VCaP (cell line): ENCODE results near the gene AADACL4.
"Not testable (repeated sequence)": the region's sequence is repeated elsewhere in the genome, so short reads cannot be mapped to it uniquely, and the experiment has no call there.

ENCODE experiments used
- H3K27ac ChIP-seq: fragments of 450-650 bp; 2 replicates; pipeline ENCODE4 v1.5.1; 2017
- TF ChIP-seq, protein P1 (sequence below): fragments of 450-650 bp; conservative IDR thresholded peaks from 2 replicates; pipeline ENCODE4 v1.5.1; 2017; ENCODE audit warnings: mild to moderate bottlenecking, moderate library complexity

Gene AADACL4

DNA sequence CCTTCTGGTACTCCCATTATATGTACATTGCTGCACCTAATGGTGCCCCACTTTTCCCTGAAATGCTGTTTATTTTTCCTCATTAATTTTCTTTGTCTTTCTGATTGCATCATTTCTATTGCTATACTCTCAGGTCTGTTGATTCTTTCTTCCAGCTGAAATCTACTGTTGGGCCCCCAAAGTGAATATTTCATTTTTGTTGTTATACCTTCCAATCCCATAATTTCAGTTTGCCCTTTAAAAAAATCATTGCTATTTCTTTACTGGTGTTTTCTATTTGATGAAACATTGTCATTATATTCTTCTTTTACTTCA lies 3.0 kb upstream of the AADACL4 start:
- no peak overlapping the region for H3K27ac ChIP-seq
- TF ChIP-seq, protein P1, sequence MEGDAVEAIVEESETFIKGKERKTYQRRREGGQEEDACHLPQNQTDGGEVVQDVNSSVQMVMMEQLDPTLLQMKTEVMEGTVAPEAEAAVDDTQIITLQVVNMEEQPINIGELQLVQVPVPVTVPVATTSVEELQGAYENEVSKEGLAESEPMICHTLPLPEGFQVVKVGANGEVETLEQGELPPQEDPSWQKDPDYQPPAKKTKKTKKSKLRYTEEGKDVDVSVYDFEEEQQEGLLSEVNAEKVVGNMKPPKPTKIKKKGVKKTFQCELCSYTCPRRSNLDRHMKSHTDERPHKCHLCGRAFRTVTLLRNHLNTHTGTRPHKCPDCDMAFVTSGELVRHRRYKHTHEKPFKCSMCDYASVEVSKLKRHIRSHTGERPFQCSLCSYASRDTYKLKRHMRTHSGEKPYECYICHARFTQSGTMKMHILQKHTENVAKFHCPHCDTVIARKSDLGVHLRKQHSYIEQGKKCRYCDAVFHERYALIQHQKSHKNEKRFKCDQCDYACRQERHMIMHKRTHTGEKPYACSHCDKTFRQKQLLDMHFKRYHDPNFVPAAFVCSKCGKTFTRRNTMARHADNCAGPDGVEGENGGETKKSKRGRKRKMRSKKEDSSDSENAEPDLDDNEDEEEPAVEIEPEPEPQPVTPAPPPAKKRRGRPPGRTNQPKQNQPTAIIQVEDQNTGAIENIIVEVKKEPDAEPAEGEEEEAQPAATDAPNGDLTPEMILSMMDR, result no peak

DNA sequence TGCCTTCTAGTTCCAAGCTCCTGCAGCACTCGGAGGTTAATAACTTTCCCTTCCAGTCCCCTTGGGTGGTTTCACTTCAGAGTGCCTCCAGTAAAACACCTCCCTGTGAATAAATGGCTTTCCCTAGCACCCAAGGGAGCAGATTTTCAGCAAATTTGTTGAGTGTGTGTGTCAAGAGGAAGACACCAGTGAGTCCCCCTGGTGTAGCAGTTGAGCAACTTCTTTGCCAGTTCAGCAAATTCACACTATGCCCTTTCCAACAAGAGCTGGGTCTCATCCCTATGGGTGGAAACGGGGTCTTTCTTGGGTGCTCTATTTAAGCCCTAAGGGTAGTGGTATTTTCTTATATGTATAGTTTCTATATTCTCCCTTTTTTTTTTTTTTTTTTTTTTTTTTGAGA lies 806 bp upstream of the AADACL4 start:
- TF ChIP-seq, protein P1, result no peak
- no peak overlapping the region for H3K27ac ChIP-seq

DNA sequence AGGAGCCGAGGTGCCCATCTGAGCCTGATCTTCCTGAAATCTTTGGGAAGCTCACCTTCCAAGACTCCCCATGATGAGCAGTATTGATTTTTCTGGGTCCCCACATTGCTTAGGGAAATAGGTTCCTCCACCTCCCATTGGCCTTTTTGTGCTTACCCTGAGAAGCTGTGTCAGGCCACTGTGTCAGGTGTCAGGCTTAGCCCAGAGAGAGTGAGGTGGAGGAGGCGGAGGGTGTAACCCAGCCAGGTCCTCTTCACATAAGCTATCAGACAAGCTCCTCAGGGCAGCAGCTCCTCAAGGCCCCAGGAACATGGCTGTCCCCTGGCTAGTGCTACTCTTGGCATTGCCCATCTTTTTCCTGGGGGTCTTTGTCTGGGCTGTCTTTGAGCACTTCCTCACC lies 352 bp downstream of the AADACL4 start:
- TF ChIP-seq, protein P1, result no peak
- no peak overlapping the region for H3K27ac ChIP-seq

DNA sequence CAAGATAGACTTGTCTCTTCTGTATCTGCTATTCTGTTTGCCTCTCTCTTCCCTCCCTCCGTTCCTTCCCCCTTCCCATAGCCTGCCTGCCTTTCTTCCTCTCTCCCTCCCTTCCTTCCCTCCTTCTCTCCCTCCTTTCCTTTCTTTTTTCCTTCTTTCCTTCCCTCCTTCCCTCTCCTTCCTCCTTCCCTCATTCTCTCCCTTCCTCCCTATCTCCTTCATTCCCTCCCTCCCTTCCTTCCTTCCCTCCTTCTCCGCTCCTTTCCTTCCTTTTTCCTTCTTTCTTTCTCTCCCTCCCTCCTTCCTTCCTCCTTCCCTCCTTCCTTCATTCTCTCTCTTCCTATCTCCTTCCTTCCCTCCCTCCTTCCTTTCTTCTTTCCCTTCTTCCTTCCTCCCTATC lies 944 bp downstream of the AADACL4 start:
- no peak overlapping the region for H3K27ac ChIP-seq
- TF ChIP-seq, protein P1, result no peak

DNA sequence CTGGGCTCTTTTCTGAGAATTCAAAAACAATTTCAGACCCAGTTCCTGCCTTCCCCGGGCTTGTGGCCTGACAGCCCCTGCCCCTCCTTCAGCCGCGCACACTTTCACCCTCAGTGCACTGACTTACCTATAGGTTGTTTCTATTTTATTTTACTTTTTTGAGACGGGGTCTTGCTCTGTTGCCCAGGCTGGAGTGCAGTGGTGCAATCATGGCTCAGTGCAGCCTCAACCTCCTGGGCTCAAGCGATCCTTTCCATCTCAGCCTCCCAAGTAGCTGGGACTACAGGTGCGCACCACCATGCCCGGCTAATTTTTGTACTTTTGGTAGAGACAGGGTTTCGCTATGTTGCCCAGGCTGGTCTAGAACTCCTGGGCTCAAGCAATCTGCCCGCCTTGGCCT lies 1.5 kb downstream of the AADACL4 start:
- H3K27ac ChIP-seq, result not testable (repeated sequence)

DNA sequence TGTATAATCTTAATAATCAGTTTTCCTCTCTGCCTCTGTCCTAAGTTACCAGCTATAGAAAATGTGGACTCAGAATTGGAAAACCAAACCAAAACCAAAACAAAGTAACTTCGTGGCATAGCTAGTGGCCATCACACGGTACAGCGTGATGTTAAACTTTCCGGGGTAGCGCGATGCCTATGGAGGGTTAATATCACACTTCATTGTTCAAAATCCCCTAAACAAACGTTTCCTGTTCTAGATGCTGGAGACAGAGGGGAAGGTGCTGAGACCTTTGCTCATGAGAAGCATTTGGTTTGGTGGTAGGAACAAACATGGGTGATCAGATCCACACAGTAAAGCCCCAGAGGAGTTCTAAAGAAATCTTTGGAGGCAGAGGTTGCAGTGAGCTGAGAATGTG lies 4.9 kb downstream of the AADACL4 start:
- H3K27ac ChIP-seq, result no peak overlapping the region
- TF ChIP-seq, protein P1, result no peak

DNA sequence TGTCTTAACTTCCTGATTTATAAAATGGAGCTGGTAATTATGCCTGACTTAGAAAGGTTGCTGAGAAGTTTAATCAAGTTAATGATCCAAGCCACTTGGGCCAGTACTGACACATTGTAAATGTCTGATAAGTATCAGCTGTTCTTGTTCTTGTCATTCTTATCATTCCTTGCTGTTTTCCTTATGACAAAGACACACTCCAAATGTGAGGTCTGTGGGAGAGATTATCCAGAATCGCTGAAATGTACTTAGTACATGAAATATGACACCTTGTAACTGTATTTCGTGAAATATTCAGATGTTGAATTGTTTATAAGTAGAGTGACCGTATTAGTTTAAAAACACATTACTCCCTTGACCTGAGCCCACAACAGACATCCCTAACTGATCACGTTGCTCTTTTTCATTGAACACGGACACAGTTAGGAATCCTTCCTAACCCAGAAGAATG lies 6.1 kb downstream of the AADACL4 start:
- TF ChIP-seq, protein P1, result no peak
- H3K27ac ChIP-seq, result no peak overlapping the region

DNA sequence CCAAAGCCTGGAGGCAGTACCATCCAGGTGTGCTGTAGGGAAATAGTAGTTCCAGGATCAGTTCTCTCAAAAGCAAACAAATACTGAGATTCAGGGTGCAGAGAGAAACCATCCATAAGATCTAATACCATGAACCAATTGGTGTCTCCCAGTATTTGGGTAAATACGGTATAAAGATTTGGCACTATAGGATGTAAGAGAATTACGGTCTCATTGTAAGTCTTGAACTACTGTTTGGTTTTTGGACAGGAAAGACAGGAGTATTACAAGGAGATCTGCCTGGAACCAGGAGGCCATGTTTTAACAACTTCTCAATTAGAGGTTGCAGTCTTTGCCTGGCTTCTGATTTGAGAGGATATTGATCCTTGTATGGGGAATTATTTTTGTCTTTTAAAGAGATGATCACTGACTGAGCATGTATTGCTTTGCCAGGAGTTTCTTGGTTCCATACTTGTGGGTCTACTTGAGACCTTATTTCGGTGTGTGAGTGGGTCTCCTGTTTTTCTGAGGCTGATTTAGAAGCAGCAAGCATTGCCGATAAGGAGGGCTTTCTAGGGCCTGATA lies 10.2 kb downstream of the AADACL4 start:
- no peak overlapping the region for H3K27ac ChIP-seq

More for the DNA sequence above, 10.2 kb downstream of the AADACL4 start:
- TF ChIP-seq, protein P1, result no peak
